Transverse colon (tissue), 4 donors: ENCODE measurements around the gene ACTA2. TPM values are rescaled to one million over a fixed set of nuclear protein-coding genes. Genes with fewer than 3 reads are reported as not detected.

ENCODE experiments used
- DNase-seq: peaks from one replicate; pipeline ENCODE4 v3.0.0-alpha.2; 2019
- H3K27ac ChIP-seq, 4 donors: fragments of 200-600 bp; sonication (generic); 2 replicates each; pipeline ENCODE4 v1.5.1; 2016 to 2018; ENCODE audit warnings: inconsistent platforms in 4 of 4
- H3K27me3 ChIP-seq: fragments of 200-600 bp; sonication (generic); 2 replicates; pipeline ENCODE4 v1.5.1; 2017; ENCODE audit warnings: inconsistent platforms
- H3K36me3 ChIP-seq, 4 donors: fragments of 200-600 bp; sonication (generic); 2 replicates each; pipeline ENCODE4 v1.5.1; 2017 to 2019; ENCODE audit warnings: inconsistent platforms in 4 of 4
- H3K4me1 ChIP-seq, 4 donors: fragments of 200-600 bp; sonication (generic); 2 replicates each; pipeline ENCODE4 v1.5.1; 2017 to 2020; ENCODE audit warnings: inconsistent platforms in 4 of 4
- H3K4me3 ChIP-seq, 4 donors: fragments of 200-600 bp; sonication (generic); 1 replicate in 1 of 4; 2 replicates in 3 of 4; pipeline versions ENCODE4 v1.5.1 to v1.6.1; 2017 to 2019; ENCODE audit warnings: inconsistent platforms in 4 of 4
- H3K9me3 ChIP-seq, 2 donors: fragments of 200-600 bp; sonication (generic); 2 replicates each; pipeline ENCODE4 v1.5.1; 2017 to 2019; ENCODE audit warnings: inconsistent platforms in 2 of 2
- CTCF ChIP-seq, 5 experiments: fragments of 200-600 bp in 3 of 5; fragments of 450-650 bp in 2 of 5; sonication (generic) in 3 of 5; IDR thresholded peaks; 1 replicate in 2 of 5; 2 replicates in 3 of 5; pipeline ENCODE4 v1.5.1; 2016 to 2017; ENCODE audit warnings: antibody characterized with exemption in 5 of 5, inconsistent platforms in 3 of 5, mild to moderate bottlenecking in 2 of 5, moderate library complexity in 1 of 5
- EP300 ChIP-seq: sonication (generic); formaldehyde crosslinking; IDR thresholded peaks from one replicate; pipeline ENCODE4 v1.6.1; 2017; ENCODE audit warnings: antibody characterized with exemption, low read depth
- POLR2A ChIP-seq: fragments of 450-650 bp; IDR thresholded peaks from one replicate; pipeline ENCODE4 v1.6.1; 2016; ENCODE audit warnings: antibody characterized with exemption, mild to moderate bottlenecking, moderate library complexity
- POLR2AphosphoS5 ChIP-seq, 3 donors: sonication (generic); formaldehyde crosslinking; IDR thresholded peaks; one replicate each; pipeline ENCODE4 v1.6.1; 2016; ENCODE audit warnings: antibody characterized with exemption in 3 of 3
- WGBS, 2 donors: methylation state at CpG; one replicate each; pipeline ENCODE4 v1.1.5; 2018; ENCODE audit warnings: low coverage in 1 of 2; 5-methylcytosine and 5-hydroxymethylcytosine counted together
- in situ Hi-C, 4 donors: fragments of 200-750 bp; cut with MboI; loops; one replicate each; pipeline versions ENCODE4 v1.15.0 to v1.15.1; 2017; ENCODE audit warnings: low sequenced_read_pairs in 3 of 4, low pct_ligation_motif_present in 1 of 4, low pct_unique_long_range_greater_than_20kb in 1 of 4
- intact Hi-C: fragments of 100-400 bp; cut with DNase I; formaldehyde crosslinking; loops from one replicate; pipeline ENCODE4 v1.15.1; 2023; ENCODE audit warnings: low total_unique reads
- total RNA-seq, 4 donors: library from RNA; depleted of rRNA; stranded (reverse); fragments of >200 nt; gene quantifications; one replicate each; pipeline ENCODE4 v1.1.0, GENCODE V29; 2016

Gene ACTA2
- total RNA-seq, 4 donors from 2014 or later, result 403 to 1,827 (median 457) TPM

GRCh38 chr10:88996927-88997326 is 44.4 kb upstream of the ACTA2 start:
- DNase-seq, result no peak
- WGBS, 2 donors, result 40 to 68% methylated on average over 1 of the region's 1 CpG
- intact Hi-C loops (loop anchor here (10.0 kb wide), 2 partner anchors 162 to 298 kb away; no protein-coding TSS in a partner anchor), in situ Hi-C loops (no loop called here)
- TF ChIP-seq POLR2AphosphoS5 (IDR thresholded peaks at IDR 0.05) (no peak), CTCF (IDR thresholded peaks at IDR 0.05) (no peak), POLR2A (no peak), EP300 (no peak)
- H3K4me3 ChIP-seq, result no peak overlapping the region
- peaks cover 9 to 71% (median 47%) of the 10 kb centered on the region in 4 donors for H3K4me1 ChIP-seq
- no peaks in the 10 kb centered on the region for H3K27me3 ChIP-seq
- no peaks in the 10 kb centered on the region for H3K36me3 ChIP-seq
- H3K27ac ChIP-seq, result peak overlapping the region; percentile 20 to 97 (median 32)
- no peaks in the 10 kb centered on the region for H3K9me3 ChIP-seq

- Histone ChIP-seq H3K4me3 (no peak overlapping the region), H3K27ac (peak overlapping the region; percentile 24 to 97 (median 45)), H3K27me3 (no peaks in the 10 kb centered on the region), H3K36me3 (no peaks in the 10 kb centered on the region), H3K4me1 (peaks cover 9 to 57% (median 40%) of the 10 kb centered on the region in 4 donors), H3K9me3 (no peaks in the 10 kb centered on the region)
- whole genome bisulfite sequencing, 2 donors, result 52 to 54% methylated on average over 7 of the region's 7 CpGs
- no peak for DNase-seq
- TF ChIP-seq POLR2A (no peak), EP300 (no peak), CTCF (IDR thresholded peaks at IDR 0.05) (no peak), POLR2AphosphoS5 (IDR thresholded peaks at IDR 0.05) (no peak)
- in situ Hi-C loops, result no loop called here
- intact Hi-C loops, result loop anchor here (10.0 kb wide), 2 partner anchors 161 to 299 kb away; no protein-coding TSS in a partner anchor
Measured at GRCh38 chr10:88995156-88995876, 42.7 kb upstream of the ACTA2 start.

GRCh38 chr10:88994019-88994418 is 41.4 kb upstream of the ACTA2 start:
- in situ Hi-C loops (no loop called here), intact Hi-C loops (loop anchor here (10.0 kb wide), 2 partner anchors 159 to 301 kb away; no protein-coding TSS in a partner anchor)
- H3K36me3 ChIP-seq, result no peaks in the 10 kb centered on the region
- TF ChIP-seq EP300, result no peak
- no peak for TF ChIP-seq POLR2AphosphoS5 (IDR thresholded peaks at IDR 0.05)
- TF ChIP-seq CTCF (IDR thresholded peaks at IDR 0.05), result no peak
- TF ChIP-seq POLR2A, result no peak
- H3K27ac ChIP-seq, result peak overlapping the region; percentile 91 to 97 (median 96)
- peaks cover 12 to 69% (median 49%) of the 10 kb centered on the region in 4 donors for H3K4me1 ChIP-seq
- no peaks in the 10 kb centered on the region for H3K9me3 ChIP-seq
- WGBS, 2 donors, result 17 to 33% methylated on average over 1 of the region's 1 CpG
- H3K27me3 ChIP-seq, result no peaks in the 10 kb centered on the region
- H3K4me3 ChIP-seq, result peak overlapping the region in 1 of 4 donors; percentile 89
- no peak for DNase-seq

GRCh38 chr10:88992921-88993524 is 40.5 kb upstream of the ACTA2 start:
- Histone ChIP-seq H3K27ac (peak overlapping the region; percentile 91 to 97 (median 96)), H3K9me3 (no peaks in the 10 kb centered on the region), H3K4me1 (peaks cover 12 to 75% (median 49%) of the 10 kb centered on the region in 4 donors), H3K4me3 (peak overlapping the region in 3 of 4 donors; percentile 54 to 89 (median 65)), H3K36me3 (no peaks in the 10 kb centered on the region), H3K27me3 (no peaks in the 10 kb centered on the region)
- intact Hi-C loops (loop anchor here (10.0 kb wide), 2 partner anchors 158 to 302 kb away; no protein-coding TSS in a partner anchor), in situ Hi-C loops (no loop called here)
- 28 to 39% methylated on average over 2 to 3 of the region's 3 CpGs for whole genome bisulfite sequencing, 2 donors
- TF ChIP-seq CTCF (IDR thresholded peaks at IDR 0.05) (no peak), POLR2A (no peak), EP300 (no peak), POLR2AphosphoS5 (IDR thresholded peaks at IDR 0.05) (no peak)
- no peak for DNase-seq
